Measurements from ENCODE around the gene PDE4C.

The PDE4C gene

DNA sequence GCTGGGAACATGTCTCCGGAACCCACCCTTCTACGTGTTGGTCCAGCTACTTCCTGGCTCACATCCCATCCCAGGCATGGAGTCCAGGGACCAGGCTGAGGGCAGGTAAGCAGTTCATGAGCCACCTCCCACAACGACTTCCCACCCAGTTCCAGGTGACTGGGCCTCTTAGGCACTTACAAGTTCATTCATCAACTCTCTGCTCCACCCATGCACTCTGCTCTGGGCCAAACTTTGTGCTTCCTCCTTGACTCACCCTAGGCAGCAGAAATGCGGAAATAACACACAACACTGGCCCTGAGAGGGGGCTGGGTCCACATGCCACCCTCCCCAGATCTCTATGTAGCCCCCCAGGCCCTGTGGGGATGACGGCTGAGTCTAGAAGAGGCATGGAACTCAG lies 27.5 kb upstream of the PDE4C start:
- no peak overlapping the region for H3K4me3 ChIP-seq (ENCODE audit: low read length)
- TF ChIP-seq, protein P1, sequence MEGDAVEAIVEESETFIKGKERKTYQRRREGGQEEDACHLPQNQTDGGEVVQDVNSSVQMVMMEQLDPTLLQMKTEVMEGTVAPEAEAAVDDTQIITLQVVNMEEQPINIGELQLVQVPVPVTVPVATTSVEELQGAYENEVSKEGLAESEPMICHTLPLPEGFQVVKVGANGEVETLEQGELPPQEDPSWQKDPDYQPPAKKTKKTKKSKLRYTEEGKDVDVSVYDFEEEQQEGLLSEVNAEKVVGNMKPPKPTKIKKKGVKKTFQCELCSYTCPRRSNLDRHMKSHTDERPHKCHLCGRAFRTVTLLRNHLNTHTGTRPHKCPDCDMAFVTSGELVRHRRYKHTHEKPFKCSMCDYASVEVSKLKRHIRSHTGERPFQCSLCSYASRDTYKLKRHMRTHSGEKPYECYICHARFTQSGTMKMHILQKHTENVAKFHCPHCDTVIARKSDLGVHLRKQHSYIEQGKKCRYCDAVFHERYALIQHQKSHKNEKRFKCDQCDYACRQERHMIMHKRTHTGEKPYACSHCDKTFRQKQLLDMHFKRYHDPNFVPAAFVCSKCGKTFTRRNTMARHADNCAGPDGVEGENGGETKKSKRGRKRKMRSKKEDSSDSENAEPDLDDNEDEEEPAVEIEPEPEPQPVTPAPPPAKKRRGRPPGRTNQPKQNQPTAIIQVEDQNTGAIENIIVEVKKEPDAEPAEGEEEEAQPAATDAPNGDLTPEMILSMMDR (IDR thresholded peaks at IDR 0.05; ENCODE audit: insufficient read depth, low read depth, low read length, missing control alignments): no peak
- peak; percentile 89 for DNase-seq (ENCODE audit: low read depth)

DNA sequence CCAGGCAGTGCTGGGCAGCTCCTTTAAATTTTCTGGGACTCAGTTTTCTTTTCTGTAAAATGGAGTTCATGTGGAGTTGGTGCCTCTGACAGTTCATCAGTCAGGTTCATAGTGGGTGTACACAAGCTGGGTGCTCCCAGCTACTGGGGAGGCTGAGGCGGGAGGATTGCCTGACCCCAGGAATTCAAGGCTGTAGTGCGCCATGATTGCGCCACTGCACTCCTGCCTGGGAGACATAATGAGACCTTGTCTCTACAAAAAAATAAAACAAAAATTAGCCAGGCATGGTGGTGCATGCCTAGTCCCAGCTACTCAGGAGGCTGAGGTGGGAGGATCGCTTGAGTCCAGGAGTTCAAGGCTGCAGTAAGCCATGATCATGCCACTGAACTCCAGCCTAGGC lies 26.9 kb upstream of the PDE4C start:
- TF ChIP-seq, protein P1 (IDR thresholded peaks at IDR 0.05; ENCODE audit: insufficient read depth, low read depth, low read length, missing control alignments): no peak

DNA sequence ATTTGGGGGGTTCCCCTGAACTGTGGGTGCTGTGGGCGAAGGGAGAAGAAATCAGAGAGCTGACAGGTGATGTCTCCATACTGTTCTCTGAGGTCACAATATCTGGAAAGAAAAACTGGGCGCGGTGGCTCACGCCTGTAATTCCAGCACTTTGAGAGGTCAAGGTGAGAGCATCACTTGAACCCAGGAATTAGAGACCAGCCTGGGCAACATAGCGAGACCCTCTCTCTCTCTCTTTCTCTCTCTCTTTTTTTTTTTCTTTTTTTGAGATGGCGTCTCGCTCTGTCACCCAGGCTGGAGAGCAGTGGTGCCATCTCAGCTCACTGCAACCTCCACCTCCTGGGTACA lies 26.1 kb upstream of the PDE4C start:
- H3K4me3 ChIP-seq (ENCODE audit: low read length): no peak overlapping the region
- no peak for DNase-seq (ENCODE audit: low read depth)
- TF ChIP-seq, protein P1 (IDR thresholded peaks at IDR 0.05; ENCODE audit: insufficient read depth, low read depth, low read length, missing control alignments): no peak

More for the DNA sequence above, 26.9 kb upstream of the PDE4C start:
- no peak for DNase-seq (ENCODE audit: low read depth)
- no peak overlapping the region for H3K4me3 ChIP-seq (ENCODE audit: low read length)

DNA sequence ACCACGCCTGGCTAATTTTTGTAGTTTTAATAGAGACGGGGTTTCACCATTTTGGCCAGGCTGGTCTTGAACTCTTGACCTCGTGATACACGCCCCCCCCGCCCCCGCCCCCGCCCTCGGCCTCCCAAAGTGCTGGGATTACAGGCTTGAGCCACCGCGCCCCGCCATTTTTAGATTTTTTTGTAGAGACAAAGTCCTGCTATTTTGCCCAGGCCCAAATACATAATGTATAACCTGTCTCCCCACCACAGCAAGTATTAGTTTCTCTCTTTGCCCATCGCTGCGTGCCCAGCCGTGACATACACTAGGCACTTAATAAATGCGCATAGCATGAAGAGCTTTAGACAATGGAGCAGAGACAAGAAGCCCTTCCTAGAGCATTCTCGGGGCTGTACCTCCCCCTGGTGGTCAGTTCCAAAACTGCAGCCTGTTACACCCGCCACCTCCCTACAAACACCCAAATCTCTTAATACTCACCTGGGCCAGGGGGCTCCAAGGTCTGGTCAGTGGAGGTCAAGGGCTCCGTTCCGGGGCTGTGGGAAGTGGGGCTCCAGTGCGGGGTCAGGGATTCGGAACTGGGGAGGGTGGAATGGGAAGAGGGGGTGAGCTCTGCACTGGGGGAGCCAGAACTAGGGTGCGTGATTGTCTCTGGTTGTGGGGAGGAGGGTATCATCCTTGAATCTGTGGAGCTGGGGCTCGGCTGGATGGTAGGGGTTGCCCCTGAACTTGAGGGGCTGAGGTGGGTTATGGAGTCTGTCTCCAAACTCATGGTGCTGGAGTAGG lies 25.5 kb upstream of the PDE4C start:
- TF ChIP-seq, protein P1 (IDR thresholded peaks at IDR 0.05; ENCODE audit: insufficient read depth, low read depth, low read length, missing control alignments): peak; percentile 87
- DNase-seq (ENCODE audit: low read depth): peak; percentile 73
- no peak overlapping the region for H3K4me3 ChIP-seq (ENCODE audit: low read length)

DNA sequence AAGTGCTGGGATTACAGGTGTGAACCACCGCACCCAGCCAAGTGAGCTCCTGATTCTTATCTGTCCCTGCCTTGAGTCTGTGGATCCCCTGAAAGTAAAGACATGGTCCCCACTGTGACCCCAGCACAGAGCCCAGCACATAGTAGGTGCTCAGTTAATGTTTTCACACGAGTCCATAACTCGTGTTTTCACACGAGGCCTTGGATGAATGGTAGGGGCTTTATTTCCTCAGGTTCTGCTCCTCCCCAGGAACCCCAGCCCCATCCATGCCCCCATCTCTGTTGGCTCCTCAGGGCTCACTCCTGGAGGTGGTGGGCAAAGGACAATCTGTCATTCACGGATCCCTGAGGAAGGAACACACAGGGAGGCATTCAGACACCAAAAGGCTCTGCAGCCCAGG lies 23.6 kb upstream of the PDE4C start:
- TF ChIP-seq, protein P1 (IDR thresholded peaks at IDR 0.05; ENCODE audit: insufficient read depth, low read depth, low read length, missing control alignments): no peak
- DNase-seq (ENCODE audit: low read depth): no peak
- no peak overlapping the region for H3K4me3 ChIP-seq (ENCODE audit: low read length)

DNA sequence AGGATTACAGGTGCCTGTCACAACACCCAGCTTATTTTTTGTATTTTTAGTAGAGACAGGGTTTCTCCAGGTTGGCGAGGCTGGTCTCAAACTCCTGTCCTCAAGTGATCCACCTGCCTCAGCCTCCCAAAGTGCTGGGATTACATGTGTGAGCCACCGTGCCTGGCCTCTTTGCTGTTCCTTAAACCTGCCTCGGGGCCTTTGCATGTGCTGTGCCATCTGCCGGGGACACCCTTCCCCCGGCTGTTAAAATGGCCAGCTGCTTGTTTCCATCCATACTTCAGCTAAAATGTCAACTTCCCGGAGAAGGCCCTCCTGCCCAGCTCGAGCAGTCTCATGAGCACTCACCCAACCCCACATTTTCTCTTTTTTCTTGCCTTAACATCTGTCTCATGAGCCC lies 19.1 kb upstream of the PDE4C start:
- no peak overlapping the region for H3K4me3 ChIP-seq (ENCODE audit: low read length)
- DNase-seq (ENCODE audit: low read depth): no peak
- TF ChIP-seq, protein P1 (IDR thresholded peaks at IDR 0.05; ENCODE audit: insufficient read depth, low read depth, low read length, missing control alignments): no peak

DNA sequence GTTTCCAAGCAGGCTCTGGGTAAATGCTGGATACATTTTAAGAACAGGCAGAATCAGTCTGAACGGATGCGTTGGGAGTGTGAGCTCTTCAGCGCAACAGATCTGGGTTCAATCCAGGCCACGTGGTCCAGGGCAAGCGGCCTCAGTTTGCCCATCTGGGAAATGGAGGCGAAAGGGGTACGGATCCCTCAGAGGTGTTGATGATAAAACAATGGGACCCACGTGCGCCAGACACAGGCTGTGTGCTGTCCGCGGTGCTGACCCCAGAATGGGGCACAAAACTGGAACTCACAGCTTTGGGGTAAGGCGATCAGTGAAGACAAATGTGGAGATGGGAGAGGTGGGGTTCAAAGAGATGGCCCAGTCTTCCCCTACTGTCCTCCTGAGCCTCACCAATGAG lies 13.1 kb upstream of the PDE4C start:
- no peak for DNase-seq (ENCODE audit: low read depth)
- TF ChIP-seq, protein P1 (IDR thresholded peaks at IDR 0.05; ENCODE audit: insufficient read depth, low read depth, low read length, missing control alignments): no peak
- H3K4me3 ChIP-seq (ENCODE audit: low read length): no peak overlapping the region
